GM21619 (cell line): ENCODE data around the gene ZDHHC3.

Experiments
- ATAC-seq: cut with Tn5 transposase; IDR thresholded peaks from one replicate; pipeline ENCODE4 v1.9.1; 2021; ENCODE audit not compliant: unreplicated experiment

Gene ZDHHC3

DNA sequence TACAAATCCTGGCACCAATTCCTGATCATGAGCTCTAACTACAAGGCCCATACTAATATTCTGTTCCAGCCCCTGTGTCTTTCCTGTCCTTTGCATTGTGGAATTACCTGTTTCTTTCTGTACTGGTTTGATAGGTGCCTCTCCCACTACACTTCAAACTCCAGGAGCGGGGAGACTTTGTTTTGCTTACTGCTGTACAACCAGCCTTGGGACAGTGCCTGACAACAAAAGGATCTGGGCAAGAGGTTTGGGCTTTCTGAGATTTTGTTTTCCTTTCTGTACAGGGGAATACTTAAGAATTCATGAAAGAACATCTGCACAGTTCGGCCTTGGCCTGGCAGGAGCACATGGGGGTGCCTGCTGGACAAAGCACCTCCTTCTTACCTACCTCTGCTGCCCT lies 45.1 kb downstream of the ZDHHC3 start:
- no peak for ATAC-seq

DNA sequence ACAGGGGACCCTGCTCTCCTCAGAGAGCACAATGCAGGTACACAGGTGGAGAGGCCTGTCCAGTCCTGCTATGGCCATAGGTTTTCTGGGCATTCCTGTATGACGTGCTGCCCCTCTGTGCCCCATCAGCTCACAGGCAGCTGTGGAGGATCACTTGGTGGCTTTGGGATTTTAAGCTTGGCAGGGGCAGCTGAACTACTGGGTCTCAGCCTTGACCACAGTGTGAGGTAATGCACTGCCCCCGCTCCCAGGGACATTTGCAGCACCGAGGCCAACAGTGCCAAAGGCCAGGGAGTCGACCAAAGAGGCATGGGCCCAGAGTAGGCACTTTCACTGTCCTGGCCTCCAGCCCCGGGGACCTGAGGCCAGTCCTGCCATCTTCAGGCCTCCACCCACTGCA lies 46.2 kb downstream of the ZDHHC3 start:
- ATAC-seq: no peak

DNA sequence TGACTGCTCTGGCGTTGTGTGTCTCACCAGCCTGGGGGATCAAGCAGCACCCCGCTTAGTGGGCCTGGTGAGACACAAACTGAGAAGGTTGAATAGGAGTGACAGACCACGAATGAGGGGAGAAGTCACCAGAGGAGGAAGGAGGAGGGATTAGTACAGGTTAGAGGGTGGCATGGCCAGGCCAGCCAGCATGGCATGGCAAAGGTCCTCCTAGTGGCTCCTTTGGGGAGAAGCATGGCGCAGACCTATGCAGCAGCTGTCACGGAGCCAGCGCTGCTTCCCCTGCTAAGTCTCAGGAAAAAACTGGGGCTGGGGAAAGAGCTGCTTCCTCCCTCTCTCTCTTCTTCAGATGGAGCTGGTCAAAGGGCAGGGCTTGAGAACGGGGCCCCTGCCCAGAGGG lies 48.6 kb downstream of the ZDHHC3 start:
- ATAC-seq: no peak

DNA sequence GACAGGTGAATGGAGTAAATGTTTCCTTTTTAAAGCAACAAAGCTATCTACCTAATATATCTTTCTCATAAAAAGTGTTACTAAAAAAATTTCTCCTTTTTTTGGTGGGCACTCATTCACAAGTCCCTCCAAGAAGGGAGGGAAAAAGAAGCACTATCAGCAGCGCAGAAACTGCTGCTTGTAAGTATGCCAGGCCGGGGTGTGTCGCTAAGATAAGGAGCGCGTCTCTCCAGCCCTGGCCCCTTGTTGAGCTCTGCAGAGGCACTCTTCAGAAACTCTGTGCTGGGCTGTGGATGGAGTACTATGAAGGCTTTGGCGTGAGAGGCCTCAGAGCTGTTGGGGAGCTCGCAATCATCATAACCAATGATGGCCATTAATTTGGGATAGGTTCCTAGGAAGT lies 49.1 kb downstream of the ZDHHC3 start:
- ATAC-seq: no peak

DNA sequence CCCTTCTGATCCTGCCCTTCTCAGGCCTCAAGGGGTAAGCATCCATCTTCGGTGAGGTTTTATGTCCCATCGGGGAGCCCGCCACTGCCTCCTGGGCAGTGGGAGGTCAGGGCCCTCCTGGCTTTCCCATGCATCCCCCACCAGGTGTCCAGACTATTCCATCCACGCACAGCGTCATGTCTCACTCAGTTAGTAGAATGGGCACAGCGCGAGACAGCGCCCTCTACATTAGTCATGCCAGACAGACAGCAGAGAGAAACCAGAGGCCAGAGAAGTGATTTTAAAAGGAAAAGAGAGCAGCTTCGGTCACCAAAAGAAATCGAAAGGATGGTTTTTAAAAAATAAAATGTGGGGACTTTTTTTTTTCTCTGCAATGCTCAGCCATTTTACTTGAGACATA lies 49.8 kb downstream of the ZDHHC3 start:
- ATAC-seq: no peak

DNA sequence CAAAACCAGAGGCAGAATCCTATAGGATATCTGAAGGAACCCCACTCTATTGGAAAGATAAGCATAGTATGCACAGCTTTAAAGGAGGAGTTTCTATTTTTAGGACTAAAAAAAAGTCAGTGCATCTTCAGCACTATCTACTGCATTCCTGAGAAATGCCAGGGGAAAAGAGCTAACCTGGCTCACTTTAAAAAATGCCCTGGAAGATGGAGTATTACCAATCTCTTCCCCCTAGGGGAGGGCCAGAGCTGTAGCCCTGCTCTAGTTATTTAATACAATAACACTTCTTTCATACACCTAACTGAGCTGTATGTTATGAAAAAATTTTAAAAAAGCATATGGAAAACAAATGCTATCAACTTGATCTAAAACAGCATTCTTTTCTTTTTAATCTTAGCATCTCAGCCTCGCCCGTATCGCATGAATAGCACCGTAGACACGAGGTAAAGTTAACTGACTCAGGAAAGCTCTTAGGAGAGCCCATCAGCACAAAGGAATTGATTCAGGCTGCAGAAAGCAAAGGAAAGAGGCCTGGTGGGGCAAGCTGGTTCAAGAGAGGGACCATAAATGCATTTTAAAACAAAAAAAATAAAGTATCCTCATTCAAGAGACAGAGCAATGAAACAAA lies 51.4 kb downstream of the ZDHHC3 start:
- no peak for ATAC-seq

DNA sequence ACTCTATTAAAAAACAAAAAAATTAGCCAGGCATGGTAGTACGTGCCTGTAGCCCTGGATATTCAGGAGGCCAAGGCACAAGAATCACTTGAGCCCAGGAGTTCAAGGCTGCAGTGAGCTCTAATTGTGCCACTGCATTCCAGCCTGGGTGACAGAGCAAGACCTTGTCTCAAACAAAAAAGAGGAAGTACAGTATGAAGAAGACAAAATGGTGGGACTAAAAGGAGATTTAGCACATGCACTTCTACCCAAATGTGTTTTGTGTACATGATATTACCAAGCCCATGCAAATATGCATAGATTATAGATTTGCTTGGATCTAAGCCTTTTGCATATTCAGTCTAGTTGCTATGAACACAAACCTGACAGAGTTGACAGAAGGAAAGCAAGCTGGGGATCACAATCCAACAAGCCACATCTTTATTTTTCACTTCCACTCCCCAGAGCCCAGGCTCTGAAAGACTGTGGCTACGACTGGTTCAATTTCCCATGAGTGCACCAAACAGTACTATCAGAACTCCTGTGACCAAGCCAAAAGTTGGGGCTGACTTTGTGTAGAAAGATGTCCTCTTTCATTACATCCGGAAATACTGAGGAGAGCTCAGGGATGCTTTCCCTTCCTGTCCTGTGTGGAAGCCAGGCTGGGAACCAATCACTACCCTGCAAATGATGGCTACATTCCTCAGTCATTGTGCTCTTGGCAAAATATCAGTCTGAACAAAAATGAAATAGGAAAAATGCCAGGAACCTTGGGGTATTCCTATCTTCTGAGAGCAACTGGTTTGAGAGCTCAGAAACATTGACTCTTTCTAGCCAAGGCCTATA lies 52.1 kb downstream of the ZDHHC3 start:
- ATAC-seq: no peak

DNA sequence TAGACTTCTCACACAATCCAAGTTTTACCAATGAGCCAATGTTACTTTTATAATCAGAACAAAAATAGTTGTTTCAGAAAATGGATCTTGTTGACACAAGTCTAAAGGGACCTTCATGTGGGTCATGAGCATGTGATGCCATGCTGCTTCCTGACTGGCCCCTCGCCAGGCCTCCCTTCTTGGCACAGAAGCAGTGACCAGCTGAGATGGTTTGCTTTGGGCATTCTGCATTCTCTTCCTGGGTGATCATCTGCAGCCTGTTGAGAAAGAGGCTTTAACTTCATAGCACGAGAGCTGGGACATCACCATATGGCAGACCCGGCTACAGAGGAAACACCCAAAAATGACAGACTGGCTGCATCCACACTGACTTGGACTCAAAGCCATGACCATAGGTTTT lies 55.9 kb downstream of the ZDHHC3 start:
- ATAC-seq: no peak

DNA sequence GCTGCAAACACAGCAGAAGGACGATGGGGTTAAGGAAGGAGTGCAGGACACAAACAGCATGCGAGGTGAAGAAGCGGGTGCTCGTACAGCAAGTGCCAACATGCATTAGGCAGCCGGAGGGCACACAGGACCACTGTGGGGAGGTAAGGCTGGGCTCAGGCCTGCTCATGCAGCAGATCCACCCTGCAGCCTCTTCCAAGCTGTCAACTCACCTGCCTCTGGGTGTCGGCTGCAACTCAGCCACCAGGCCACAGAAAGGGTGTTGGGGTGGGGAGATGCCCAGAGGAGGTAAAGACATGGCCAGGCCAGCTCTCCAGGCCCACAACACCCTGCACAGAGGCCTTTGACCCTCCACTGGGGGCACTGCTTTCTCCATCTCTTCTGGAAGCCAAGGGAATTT lies 57.4 kb downstream of the ZDHHC3 start:
- no peak for ATAC-seq

DNA sequence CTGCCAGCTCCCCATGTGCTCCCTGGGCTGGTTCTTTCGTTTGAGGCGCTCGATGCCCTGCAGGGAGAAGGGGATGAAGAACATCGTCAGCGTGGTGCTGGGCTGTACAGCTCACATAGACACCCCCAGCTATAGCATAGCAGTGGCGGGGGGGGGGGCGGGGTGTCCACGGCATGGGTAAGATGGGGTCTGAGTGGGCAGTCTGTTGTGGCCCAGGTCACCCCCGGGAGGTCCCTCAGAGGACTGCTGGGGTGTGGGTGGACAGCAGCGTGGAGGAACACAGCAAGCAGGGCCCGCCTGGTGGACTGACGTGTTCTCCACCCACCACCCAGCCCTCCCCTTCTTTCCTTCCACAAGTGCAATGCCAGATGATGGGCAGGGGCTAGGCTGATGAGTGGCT lies 57.9 kb downstream of the ZDHHC3 start:
- ATAC-seq: no peak

DNA sequence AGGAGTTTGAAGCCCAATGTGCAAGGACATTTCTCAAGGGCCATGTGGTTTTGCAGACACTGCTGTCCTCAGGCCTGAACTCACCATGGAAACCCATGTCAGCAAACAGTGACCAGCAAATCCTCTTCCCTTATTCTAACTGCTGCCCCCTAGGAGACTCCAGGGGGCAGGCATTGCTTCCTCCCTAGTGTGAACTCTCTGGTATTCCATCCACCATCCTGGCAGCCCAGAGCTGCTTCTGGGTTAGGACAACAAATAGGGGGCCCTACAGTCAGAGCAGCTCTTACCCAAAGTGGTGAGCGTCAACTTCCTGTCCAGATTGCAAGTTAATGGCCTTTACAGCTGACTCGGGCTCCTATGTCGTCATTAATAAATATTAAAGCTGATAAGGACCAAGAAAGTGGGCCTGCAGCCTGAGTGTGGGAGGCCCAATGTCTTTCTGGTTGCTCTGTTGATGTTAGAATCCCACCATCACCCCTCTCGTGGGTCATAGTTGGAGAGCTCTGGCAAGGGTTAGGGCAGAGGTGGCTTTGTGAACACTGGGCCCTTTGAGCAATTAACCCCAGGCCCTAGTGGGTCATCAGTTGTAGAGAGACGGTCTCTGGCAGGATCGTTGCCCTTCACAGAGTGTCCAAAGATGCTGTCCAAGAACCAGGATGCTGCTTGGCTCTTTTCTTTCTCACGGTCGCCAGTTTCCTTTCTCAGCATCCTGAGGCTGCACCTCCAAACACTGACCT lies 60.1 kb downstream of the ZDHHC3 start:
- no peak for ATAC-seq

DNA sequence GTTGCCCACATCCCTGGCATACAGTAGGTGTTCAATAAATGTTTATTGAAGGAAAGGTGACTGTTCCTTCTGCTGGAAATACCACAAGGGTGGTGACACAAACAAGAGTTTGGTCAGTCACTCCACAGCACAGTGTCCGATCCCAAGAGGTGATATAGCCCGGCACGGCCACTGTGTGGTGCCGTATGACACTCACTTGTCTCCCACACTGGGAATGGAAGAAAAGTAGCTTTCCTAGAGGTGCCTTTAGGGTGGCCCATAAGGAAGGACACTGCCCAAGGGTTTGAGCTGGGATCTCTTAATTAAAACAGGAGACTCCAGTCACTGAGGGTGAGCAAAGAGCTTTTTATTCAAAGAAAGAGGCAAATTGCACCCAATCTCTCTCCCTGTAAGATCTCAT lies 61.0 kb downstream of the ZDHHC3 start:
- ATAC-seq: no peak

DNA sequence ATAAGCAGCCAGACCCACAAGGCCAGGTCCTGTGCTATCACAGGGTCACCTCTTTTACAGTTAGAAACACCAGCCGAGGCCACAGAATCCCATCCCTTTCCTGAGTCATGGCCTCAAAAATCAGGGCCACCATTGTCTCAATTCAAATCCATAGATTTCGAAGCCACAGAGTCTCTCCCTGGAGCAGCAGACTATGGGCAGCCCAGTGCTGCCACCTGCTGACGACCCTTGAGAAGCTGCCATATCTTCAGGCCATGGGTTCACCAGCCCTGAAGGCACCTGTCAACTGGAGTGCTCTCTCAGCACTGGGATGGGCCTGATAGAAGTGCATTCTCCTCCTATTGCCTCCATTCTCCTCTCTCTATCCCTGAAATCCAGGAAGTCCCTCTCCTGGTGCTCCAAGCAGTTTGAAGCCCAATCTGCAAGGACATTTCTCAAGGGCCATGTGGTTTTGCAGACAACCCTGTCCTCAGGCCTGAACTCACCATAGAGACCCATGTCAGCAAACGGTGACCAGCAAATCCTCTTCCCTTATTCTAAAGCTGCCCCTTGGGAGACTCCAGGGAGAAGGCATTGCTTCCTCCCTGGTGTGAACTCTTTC lies 62.0 kb downstream of the ZDHHC3 start:
- no peak for ATAC-seq

DNA sequence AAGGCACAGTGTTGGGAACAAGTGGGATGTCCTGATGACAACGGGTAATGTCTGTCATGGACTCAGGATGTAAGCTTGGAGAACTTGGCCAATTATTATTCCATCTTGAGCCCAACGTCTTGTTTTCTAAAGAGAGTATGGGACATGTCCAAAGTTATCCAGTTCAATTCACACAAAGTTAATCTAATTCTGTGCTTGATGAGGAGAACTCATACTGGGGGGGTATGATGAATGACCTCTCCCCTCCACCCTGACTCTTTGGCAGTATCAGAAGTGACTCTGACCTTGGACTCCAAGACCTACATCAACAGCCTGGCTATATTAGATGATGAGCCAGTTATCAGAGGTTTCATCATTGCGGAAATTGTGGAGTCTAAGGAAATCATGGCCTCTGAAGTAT lies 65.3 kb downstream of the ZDHHC3 start:
- ATAC-seq: no peak

DNA sequence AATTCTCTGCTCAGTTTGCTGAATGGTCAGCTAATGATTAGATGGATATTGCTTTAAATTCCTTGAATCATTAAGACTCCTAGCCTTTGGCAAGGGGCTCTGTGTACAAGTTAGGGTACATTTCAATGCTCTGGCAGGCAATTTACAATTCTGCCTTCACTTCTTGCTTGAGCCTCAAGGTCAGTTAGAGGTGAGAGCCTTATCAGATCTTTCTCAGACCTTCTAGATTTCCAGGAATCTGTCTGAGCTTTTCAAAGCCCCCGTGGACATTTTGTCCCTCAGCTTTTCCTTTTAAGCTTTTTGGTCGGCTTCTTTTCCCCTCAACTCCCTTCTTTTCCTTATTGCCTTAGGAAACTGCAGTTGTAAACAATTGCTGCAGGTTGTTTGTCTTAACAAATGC lies 66.9 kb downstream of the ZDHHC3 start:
- no peak for ATAC-seq

DNA sequence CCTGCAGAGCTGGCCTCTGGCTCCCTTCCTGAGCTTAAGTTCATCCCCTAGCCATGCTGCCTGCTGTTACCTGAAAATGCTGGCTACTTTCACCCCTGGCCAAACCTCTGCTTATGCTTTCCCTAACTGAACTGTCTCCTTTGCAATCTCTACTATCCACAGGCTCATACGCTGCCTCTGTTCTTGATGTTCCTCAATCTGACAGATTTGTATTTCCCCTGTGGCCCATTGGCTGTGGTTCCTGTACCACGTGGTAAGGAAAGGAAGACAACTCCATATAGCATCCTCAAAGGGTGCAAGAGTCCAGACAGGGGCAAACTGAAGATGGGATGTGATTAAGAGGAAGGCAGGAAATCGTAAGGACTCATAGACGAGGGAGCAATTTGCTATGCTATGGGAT lies 68.4 kb downstream of the ZDHHC3 start:
- no peak for ATAC-seq

DNA sequence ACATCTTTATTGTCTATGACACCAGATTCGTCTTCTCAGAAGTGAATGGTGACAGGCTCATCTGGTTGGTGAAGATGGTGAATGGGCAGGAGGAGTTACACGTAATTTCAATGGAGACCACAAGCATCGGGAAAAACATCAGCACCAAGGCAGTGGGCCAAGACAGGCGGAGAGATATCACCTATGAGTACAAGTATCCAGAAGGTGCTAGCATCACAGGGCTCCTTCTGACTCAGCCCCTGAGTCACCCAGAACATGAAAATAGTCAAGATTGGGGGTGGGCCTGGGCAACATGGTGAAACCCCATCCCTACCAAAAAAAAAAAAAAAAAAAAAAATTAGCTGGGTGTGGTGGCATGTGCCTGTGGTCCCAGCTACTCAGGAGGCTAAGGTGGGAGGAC lies 69.0 kb downstream of the ZDHHC3 start:
- no peak for ATAC-seq

DNA sequence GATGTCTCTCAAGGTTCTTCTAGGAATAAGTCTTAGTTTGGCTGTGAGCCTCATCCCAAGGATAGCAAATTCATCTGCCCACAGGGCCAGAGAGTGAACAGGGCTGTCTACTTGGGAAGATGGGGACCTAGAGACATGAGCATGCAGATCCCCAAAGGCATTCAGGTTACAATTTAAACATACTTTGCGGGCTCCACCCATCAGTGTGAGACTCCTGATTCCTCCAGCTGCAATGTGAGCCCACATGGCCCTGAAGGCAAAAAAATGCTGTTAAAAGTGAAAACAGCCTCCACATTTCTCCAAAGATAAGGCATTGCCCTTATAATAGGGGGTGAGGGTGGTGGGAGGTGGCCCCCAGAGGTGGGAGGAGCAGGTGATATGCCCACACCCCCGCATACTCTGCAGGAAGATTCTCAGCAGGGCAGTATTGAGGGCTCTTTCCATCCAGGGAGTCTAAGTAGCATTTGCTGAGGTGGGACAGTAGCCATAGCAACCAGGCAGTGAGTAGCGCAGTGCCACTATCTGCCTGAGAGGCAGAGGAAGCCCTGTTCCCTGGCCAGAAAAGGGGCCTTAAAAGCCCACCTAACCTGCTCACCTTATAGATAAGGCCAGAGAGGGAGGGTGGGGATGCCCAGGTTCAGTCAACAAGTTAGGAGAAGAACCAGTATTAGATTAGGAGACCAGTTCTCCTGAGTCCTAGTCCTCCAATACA lies 70.4 kb downstream of the ZDHHC3 start:
- no peak for ATAC-seq

DNA sequence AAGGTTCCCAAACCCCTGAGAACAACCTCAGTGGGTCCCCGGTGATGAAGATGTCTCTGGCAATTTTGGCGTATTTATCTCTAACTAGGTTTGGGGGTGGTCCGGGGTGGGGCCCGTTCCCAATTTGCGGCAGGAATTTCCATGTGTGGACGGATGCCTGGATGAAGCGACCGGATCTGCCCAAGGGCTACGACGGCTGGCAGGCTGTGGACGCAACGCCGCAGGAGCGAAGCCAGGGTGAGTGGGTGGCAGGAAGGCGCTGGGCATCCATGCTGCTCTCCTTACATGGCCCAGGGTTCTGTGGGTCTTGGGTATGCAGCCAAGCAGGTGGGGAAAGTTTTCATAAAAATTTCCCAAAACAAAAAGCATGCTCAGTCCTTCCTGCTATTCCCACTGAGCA lies 72.2 kb downstream of the ZDHHC3 start:
- no peak for ATAC-seq

DNA sequence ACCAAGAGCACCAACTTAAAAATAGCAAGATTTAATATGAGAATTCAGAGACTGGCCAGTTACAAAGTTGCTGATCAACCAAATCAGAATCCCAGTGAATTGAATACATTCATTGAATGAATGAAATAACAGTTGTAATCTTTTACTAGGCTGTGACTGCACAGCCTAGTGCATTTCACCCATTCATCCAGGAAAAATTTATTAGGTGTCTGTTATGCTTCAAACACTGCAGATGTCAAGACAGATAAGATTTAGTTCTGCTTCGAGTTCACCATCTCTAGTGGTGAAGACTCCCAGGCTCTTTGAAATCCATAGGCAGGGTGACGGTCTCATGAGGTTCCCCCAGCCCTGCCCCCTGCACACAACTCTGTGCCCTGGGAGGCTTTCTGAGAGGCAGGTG lies 72.7 kb downstream of the ZDHHC3 start:
- ATAC-seq: no peak

DNA sequence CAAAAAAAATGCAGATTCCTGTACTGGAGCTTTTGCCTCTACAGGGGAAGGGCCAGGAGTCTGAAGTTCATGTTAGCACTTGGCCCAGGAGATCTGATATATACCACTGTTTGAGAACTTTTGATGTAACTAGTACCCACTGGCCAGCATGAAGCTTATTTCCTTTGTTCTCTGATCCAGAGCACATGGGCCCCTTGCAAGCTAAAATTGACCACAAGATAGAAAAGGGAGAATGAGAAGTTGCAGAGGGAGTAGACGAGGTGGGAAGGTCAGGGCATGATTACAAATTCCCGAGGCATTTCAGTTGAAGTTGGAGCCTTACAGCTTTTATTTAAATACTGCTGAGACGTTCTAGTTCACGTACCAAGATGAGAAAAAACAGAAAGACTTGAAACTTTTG lies 73.3 kb downstream of the ZDHHC3 start:
- ATAC-seq: no peak
